Medulla oblongata (tissue), 1 donor: ENCODE results near the gene CAMK2N2.
A peak's percentile ranks its signal among the peaks of the same experiment; 100 is the strongest.

ENCODE experiments used
- DNase-seq: peaks from one replicate; pipeline ENCODE4 v3.0.0-alpha.2; 2015; ENCODE audit errors: extremely low spot score

Gene CAMK2N2

GRCh38 chr3:184240384-184241140, 20.8 kb downstream of the CAMK2N2 start:
- no peak for DNase-seq

- no peak for DNase-seq
Observed at GRCh38 chr3:184239708-184240107, 21.6 kb downstream of the CAMK2N2 start.

DNA sequence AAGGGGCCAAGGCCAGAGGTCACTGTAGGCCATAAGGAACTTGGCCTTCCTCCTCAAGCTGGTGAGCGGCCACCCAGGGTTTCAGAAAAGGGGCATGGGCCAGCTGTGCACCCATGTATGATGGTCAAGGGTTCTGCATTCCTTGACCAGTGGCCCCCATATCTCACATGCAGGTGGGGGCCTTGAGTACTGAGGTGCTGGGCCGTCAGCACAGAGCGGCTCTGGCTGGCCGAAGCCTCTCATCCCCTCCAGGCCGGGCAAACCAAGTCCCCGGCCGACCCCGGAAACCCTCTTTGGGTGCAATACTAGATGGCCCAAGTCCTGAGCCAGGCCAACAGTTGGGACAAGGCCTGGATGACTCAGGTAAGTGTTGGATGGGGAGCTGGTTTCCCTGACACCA, 22.1 kb downstream of the CAMK2N2 start:
- no peak for DNase-seq

- DNase-seq, result no peak
Observed at GRCh38 chr3:184238246-184238818, 23.0 kb downstream of the CAMK2N2 start.

GRCh38 chr3:184237807-184238206, 23.5 kb downstream of the CAMK2N2 start:
- DNase-seq, result no peak

DNA sequence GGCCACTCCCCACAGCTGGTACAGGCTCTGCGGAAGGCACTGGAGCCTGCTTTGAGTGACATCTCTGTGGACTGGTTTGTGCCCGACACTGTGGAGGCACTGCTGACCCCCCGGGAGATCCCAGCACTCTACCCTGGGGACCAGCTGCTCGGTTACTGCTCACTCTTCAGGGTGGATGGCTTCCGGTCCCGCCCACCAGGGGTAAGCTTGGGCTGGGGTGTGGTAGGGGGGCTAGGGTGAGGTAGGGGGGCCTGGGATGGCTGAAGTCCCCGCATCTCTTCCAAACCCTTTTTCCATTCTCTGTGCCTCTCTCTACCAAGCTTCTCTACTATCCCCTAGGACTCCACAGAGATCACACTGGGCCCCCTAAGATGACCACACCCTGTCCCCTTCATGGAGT, 24.1 kb downstream of the CAMK2N2 start:
- DNase-seq, result no peak

- no peak for DNase-seq
Observed at GRCh38 chr3:184236636-184237035, 24.7 kb downstream of the CAMK2N2 start.

- no peak for DNase-seq
Observed at GRCh38 chr3:184236033-184236410, 25.3 kb downstream of the CAMK2N2 start.

- DNase-seq, result no peak
Observed at GRCh38 chr3:184235381-184236032, 25.8 kb downstream of the CAMK2N2 start.

- no peak for DNase-seq
Observed at GRCh38 chr3:184234671-184235380, 26.5 kb downstream of the CAMK2N2 start.

- DNase-seq, result peak; percentile 40
Observed at GRCh38 chr3:184234224-184234623, 27.1 kb downstream of the CAMK2N2 start.

- no peak for DNase-seq
Observed at GRCh38 chr3:184233127-184233843, 28.1 kb downstream of the CAMK2N2 start.

DNA sequence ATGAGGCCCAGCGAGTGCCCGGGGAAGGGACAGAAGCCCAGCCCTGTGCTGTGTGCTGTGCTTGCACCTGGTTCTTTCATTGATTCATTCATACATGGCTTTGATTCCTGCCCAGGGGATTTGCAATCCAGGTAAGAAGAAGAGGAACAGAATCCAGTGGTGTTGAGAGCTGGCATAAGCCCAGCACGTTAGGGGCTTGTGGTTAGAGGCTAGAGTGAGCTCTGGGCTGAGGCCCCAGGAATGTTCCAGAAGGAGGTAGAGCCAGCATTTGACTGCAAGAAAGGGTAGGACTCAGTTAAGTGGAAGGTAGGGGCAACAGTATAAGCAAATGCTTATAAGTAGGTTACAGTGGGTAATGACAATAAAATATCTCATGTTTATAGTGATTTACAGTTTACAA, 29.7 kb downstream of the CAMK2N2 start:
- no peak for DNase-seq

GRCh38 chr3:184230603-184231528, 30.5 kb downstream of the CAMK2N2 start:
- no peak for DNase-seq

- DNase-seq, result no peak
Observed at GRCh38 chr3:184230081-184230602, 31.2 kb downstream of the CAMK2N2 start.

GRCh38 chr3:184229394-184230080, 31.8 kb downstream of the CAMK2N2 start, which contains the start of gene VWA5B2:
Gene VWA5B2, plus strand, starts transcription at chr3:184229585. Its CDS starts 944 bp downstream, at chr3:184230529.
- DNase-seq, result peak; percentile 7

GRCh38 chr3:184228376-184229137, 32.8 kb downstream of the CAMK2N2 start:
- no peak for DNase-seq

- DNase-seq, result peak; percentile 13
Observed at GRCh38 chr3:184227481-184227935, 33.8 kb downstream of the CAMK2N2 start.

- no peak for DNase-seq
Observed at GRCh38 chr3:184223946-184224345, 37.4 kb downstream of the CAMK2N2 start.
